Testis (tissue), 2 donors: ENCODE measurements around the gene RACK1.

Experiments used
- CTCF ChIP-seq, 3 experiments: fragments of 450-650 bp in 2 of 3; fragments of 200-600 bp in 1 of 3; sonication (generic) in 1 of 3; IDR thresholded peaks; one replicate each; pipeline ENCODE4 v1.5.1; 2016 to 2019; ENCODE audit warnings: antibody characterized with exemption in 3 of 3, mild to moderate bottlenecking in 2 of 3, moderate library complexity in 1 of 3
- POLR2A ChIP-seq: fragments of 450-650 bp; IDR thresholded peaks from one replicate; pipeline ENCODE4 v1.6.1; 2017; ENCODE audit warnings: antibody characterized with exemption, mild to moderate bottlenecking, moderate library complexity

DNA sequence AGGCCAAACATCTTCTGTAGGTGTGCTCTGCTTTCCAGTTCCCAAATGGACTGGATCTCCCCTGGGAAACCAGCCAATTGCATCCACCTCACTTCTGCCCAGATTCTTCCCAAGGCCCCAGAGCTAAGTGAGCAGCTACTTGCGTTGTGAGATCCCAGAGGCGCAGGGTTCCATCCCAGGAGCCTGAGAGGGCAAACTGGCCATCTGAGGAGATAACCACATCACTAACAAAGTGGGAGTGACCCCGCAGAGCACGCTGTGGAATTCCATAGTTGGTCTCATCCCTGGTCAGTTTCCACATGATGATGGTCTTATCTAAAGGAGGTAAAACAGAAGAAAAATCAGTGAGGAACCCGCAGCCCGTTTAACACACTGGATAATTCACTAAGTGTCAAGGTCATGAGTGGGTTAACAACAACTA, 1.7 kb downstream of the RACK1 start:
- no peak for TF ChIP-seq CTCF (IDR thresholded peaks at IDR 0.05)
- TF ChIP-seq POLR2A, result no peak
